ENCODE results near the gene KLK6. TPM values are rescaled to one million over a fixed set of nuclear protein-coding genes. Genes with fewer than 3 reads are reported as not detected.

Gene KLK6
- total RNA-seq, 1 experiment from 2014 or later, result 1.5 TPM

DNA sequence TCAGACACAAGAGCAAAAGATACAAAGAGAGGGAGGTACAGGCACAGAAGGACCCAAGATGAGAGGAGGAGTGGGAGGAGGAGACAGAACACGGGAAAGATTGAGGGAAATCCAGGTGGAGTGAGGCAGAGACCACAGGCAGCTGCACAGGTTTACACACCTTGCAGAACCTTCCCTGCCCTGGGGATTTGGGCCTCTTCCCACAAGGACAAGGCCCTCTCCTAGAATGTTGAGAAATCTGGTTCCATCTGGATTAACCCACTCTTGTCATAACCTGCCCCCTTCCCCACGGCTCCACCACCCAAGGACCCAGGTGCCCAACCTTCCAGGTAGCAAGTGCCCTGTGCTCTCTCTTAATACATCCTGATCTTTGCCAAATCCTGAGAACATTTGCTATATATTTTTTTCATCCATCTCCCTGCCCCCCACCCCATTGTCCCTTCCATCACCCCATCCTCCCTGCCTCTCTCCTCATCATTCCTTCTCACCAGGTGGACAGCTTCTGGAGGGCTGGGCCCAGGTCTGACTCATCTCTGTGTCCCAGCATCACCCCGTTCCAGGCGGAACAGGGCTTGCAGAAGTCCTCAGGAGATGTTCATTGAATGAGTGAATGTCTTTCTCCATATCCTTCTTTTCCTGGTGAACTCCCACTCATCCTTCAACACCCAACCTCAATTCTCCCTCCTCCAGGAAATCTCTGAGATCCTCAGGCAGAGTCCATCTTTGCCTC is 40.8 kb upstream of the KLK6 start:
- Mint-ChIP-seq H3K27me3 (ENCODE audit: insufficient read depth, unreplicated experiment) (peaks cover 33% of the 10 kb centered on the region), H3K4me3 (ENCODE audit: unreplicated experiment) (no peak overlapping the region), H3K36me3 (ENCODE audit: insufficient read depth, unreplicated experiment) (no peaks in the 10 kb centered on the region), H3K27ac (ENCODE audit: unreplicated experiment) (no peak overlapping the region), H3K4me1 (ENCODE audit: low read depth, unreplicated experiment) (no peaks in the 10 kb centered on the region), H3K9me3 (ENCODE audit: unreplicated experiment) (no peaks in the 10 kb centered on the region)
- CTCF ChIA-PET, result no interaction called here
- BruUV-seq (replicated peaks), result no TSS peak
- Histone ChIP-seq H3K4me1 (no peaks in the 10 kb centered on the region), H3K9me3 (no peaks in the 10 kb centered on the region), H3K36me3 (ENCODE audit: control insufficient read depth, insufficient read depth, low read length) (no peaks in the 10 kb centered on the region), H3K27me3 (replicated peaks; ENCODE audit: control insufficient read depth, insufficient read depth, low read length) (no peaks in the 10 kb centered on the region; the same call in 1 of the 2 replicates), H3K4me3 (ENCODE audit: low read depth, low read length) (no peak overlapping the region)
- intact Hi-C loops (cut with micrococcal nuclease; ENCODE audit: unreplicated experiment), result no loop called here
- DNase-seq, result no peak
- no peak for TF ChIP-seq CTCF (IDR thresholded peaks at IDR 0.05; ENCODE audit: insufficient read depth in 1 of 2, low read depth in 1 of 2, low read length in 1 of 2, severe bottlenecking in 1 of 2, unreplicated experiment in 1 of 2)
- POLR2A ChIA-PET, result no interaction called here

DNA sequence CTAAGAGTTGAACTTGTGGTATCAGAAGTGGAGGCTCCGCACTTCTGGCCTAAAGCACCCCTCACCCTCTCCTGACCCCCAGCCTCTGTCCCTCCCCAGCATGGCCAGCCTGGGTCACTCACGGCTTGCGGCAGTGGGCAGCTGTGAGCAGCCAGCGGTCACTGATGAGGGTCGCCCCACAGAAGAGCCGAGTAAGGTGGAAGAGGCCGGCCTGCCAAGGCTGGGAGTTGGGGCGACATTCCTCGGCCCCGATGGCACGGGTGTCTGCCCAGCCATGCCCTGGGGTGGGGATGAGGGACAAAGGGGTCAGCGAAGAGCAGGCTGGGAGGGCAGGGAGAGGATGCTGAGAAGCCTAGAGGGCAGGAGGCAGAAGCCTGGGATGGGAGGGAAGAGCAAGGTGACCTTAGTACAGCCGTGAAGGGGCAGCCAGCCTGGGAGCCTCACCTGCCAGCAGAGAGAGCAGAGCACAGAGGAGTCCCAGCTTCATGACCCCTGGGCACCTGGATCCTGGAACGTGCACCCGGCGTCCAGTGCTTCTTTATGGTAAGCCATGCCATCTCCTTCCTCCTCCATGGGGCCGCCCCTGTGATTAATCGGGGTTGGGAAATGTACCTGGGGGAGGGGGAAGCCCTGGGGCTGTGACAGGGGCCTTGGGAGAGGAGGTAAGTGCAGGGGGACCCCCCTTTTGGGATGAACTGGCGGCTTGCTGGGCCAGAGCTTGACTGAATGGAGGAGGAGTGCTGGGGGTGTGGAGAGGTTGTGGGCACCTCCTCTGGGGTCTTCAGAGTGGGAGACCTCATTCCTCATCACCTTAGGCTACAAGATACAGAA is 39.9 kb upstream of the KLK6 start:
- Histone ChIP-seq H3K4me1 (no peaks in the 10 kb centered on the region), H3K9me3 (no peaks in the 10 kb centered on the region), H3K4me3 (ENCODE audit: low read depth, low read length) (no peak overlapping the region), H3K36me3 (ENCODE audit: control insufficient read depth, insufficient read depth, low read length) (no peaks in the 10 kb centered on the region), H3K27me3 (replicated peaks; ENCODE audit: control insufficient read depth, insufficient read depth, low read length) (no peaks in the 10 kb centered on the region; the same call in 1 of the 2 replicates)
- no peaks in the 10 kb centered on the region for H3K9me3 Mint-ChIP-seq (ENCODE audit: unreplicated experiment)
- no peak overlapping the region for H3K4me3 Mint-ChIP-seq (ENCODE audit: unreplicated experiment)
- H3K27me3 Mint-ChIP-seq (ENCODE audit: insufficient read depth, unreplicated experiment), result peaks cover 28% of the 10 kb centered on the region
- DNase-seq, result no peak
- ChIA-PET POLR2A (no interaction called here), CTCF (no interaction called here)
- TF ChIP-seq CTCF (IDR thresholded peaks at IDR 0.05; ENCODE audit: insufficient read depth in 1 of 2, low read depth in 1 of 2, low read length in 1 of 2, severe bottlenecking in 1 of 2, unreplicated experiment in 1 of 2), result no peak
- no peaks in the 10 kb centered on the region for H3K36me3 Mint-ChIP-seq (ENCODE audit: insufficient read depth, unreplicated experiment)
- no peak overlapping the region for H3K27ac Mint-ChIP-seq (ENCODE audit: unreplicated experiment)
- intact Hi-C loops (cut with micrococcal nuclease; ENCODE audit: unreplicated experiment), result no loop called here
- BruUV-seq (replicated peaks), result no TSS peak
- H3K4me1 Mint-ChIP-seq (ENCODE audit: low read depth, unreplicated experiment), result no peaks in the 10 kb centered on the region

DNA sequence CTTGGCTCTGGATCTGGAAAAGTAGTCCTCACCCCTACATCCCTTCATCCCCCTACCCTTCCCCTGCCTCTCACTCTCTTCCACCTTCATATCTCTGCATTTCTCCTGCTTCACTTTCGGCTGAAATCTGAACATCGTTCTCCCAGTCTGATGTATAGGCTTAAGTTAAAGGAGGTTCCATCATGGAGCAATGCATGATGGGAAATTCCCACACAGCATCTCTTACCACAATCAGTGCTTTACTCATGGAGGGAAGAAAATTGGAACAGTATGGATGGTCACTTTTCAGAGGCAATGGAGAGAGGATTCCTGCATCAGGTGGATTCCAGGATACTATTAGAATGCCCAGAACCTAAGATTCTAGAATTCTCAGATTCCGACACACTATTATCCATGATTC is 38.1 kb upstream of the KLK6 start:
- DNase-seq, result no peak
- H3K36me3 Mint-ChIP-seq (ENCODE audit: insufficient read depth, unreplicated experiment), result no peaks in the 10 kb centered on the region
- no peaks in the 10 kb centered on the region for H3K9me3 Mint-ChIP-seq (ENCODE audit: unreplicated experiment)
- intact Hi-C loops (cut with micrococcal nuclease; ENCODE audit: unreplicated experiment), result no loop called here
- Histone ChIP-seq H3K9me3 (no peaks in the 10 kb centered on the region), H3K4me3 (ENCODE audit: low read depth, low read length) (no peak overlapping the region), H3K36me3 (ENCODE audit: control insufficient read depth, insufficient read depth, low read length) (no peaks in the 10 kb centered on the region), H3K27me3 (replicated peaks; ENCODE audit: control insufficient read depth, insufficient read depth, low read length) (no peaks in the 10 kb centered on the region; the same call in 1 of the 2 replicates), H3K4me1 (no peaks in the 10 kb centered on the region)
- BruUV-seq (replicated peaks), result no TSS peak
- POLR2A ChIA-PET, result no interaction called here
- CTCF ChIA-PET, result no interaction called here
- H3K27me3 Mint-ChIP-seq (ENCODE audit: insufficient read depth, unreplicated experiment), result peaks cover 27% of the 10 kb centered on the region
- no peaks in the 10 kb centered on the region for H3K4me1 Mint-ChIP-seq (ENCODE audit: low read depth, unreplicated experiment)
- no peak for TF ChIP-seq CTCF (IDR thresholded peaks at IDR 0.05; ENCODE audit: insufficient read depth in 1 of 2, low read depth in 1 of 2, low read length in 1 of 2, severe bottlenecking in 1 of 2, unreplicated experiment in 1 of 2)
- no peak overlapping the region for H3K27ac Mint-ChIP-seq (ENCODE audit: unreplicated experiment)
- no peak overlapping the region for H3K4me3 Mint-ChIP-seq (ENCODE audit: unreplicated experiment)

All from Caco-2 (cell line).